Measurements from ENCODE around the gene RAD51B.
"Not testable (repeated sequence)": the region's sequence is repeated elsewhere in the genome, so short reads cannot be mapped to it uniquely, and the experiment has no call there.

Gene RAD51B

GRCh38 chr14:68109132-68109900 is 289.7 kb downstream of the RAD51B start:
- no peak for DNase-seq (ENCODE audit: low read depth in 4 of 4, low spot score in 1 of 4)

- no peak for DNase-seq (ENCODE audit: low read depth in 4 of 4, low spot score in 1 of 4)
Measured at GRCh38 chr14:68111097-68111852, 291.7 kb downstream of the RAD51B start.

- DNase-seq (ENCODE audit: low read depth in 4 of 4, low spot score in 1 of 4) = no peak
Measured at GRCh38 chr14:68111853-68112270, 292.3 kb downstream of the RAD51B start.

- no peak for DNase-seq (ENCODE audit: low read depth in 4 of 4, low spot score in 1 of 4)
Measured at GRCh38 chr14:68112442-68112841, 292.9 kb downstream of the RAD51B start.

GRCh38 chr14:68113343-68113930 is 293.9 kb downstream of the RAD51B start:
- no peak for DNase-seq (ENCODE audit: low read depth in 4 of 4, low spot score in 1 of 4)

GRCh38 chr14:68115952-68116351 is 296.4 kb downstream of the RAD51B start:
- DNase-seq (ENCODE audit: low read depth in 4 of 4, low spot score in 1 of 4) = not testable (repeated sequence)

- no peak for DNase-seq (ENCODE audit: low read depth in 4 of 4, low spot score in 1 of 4)
Measured at GRCh38 chr14:68122651-68123050, 303.1 kb downstream of the RAD51B start.

- no peak for DNase-seq (ENCODE audit: low read depth in 4 of 4, low spot score in 1 of 4)
Measured at GRCh38 chr14:68124050-68124449, 304.5 kb downstream of the RAD51B start.

GRCh38 chr14:68124979-68125731 is 305.6 kb downstream of the RAD51B start:
- no peak for DNase-seq (ENCODE audit: low read depth in 4 of 4, low spot score in 1 of 4)

- DNase-seq (ENCODE audit: low read depth in 4 of 4, low spot score in 1 of 4) = no peak
Measured at GRCh38 chr14:68127166-68127565, 307.6 kb downstream of the RAD51B start.

GRCh38 chr14:68131907-68132306 is 312.3 kb downstream of the RAD51B start:
- no peak for DNase-seq (ENCODE audit: low read depth in 4 of 4, low spot score in 1 of 4)

- DNase-seq (ENCODE audit: low read depth in 4 of 4, low spot score in 1 of 4) = no peak
Measured at GRCh38 chr14:68132563-68133121, 313.1 kb downstream of the RAD51B start.

GRCh38 chr14:68133856-68134255 is 314.3 kb downstream of the RAD51B start:
- DNase-seq (ENCODE audit: low read depth in 4 of 4, low spot score in 1 of 4) = no peak

- no peak for DNase-seq (ENCODE audit: low read depth in 4 of 4, low spot score in 1 of 4)
Measured at GRCh38 chr14:68135028-68135427, 315.4 kb downstream of the RAD51B start.

GRCh38 chr14:68135566-68135965 is 316.0 kb downstream of the RAD51B start:
- DNase-seq (ENCODE audit: low read depth in 4 of 4, low spot score in 1 of 4) = no peak

- DNase-seq (ENCODE audit: low read depth in 4 of 4, low spot score in 1 of 4) = no peak
Measured at GRCh38 chr14:68137704-68138619, 318.4 kb downstream of the RAD51B start.

- DNase-seq (ENCODE audit: low read depth in 4 of 4, low spot score in 1 of 4) = no peak
Measured at GRCh38 chr14:68139431-68140075, 320.0 kb downstream of the RAD51B start.

GRCh38 chr14:68140076-68140741 is 320.6 kb downstream of the RAD51B start:
- DNase-seq (ENCODE audit: low read depth in 4 of 4, low spot score in 1 of 4) = no peak

GRCh38 chr14:68140806-68141205 is 321.2 kb downstream of the RAD51B start:
- no peak for DNase-seq (ENCODE audit: low read depth in 4 of 4, low spot score in 1 of 4)

Measured in stimulated activated CD4-positive, alpha-beta T cell treated with anti-CD3 and anti-CD28 coated beads, Interleukin-1b, Interleukin-23, amount 100 ng/mL, for 24 hours (primary cell).